Measurements from ENCODE around the gene RFX8. TPM values are rescaled to one million over a fixed set of nuclear protein-coding genes. Genes with fewer than 3 reads are reported as not detected.
A peak's percentile ranks its signal among the peaks of the same experiment; 100 is the strongest.

The RFX8 gene
- total and polyA plus RNA-seq, 10 of the 15 experiments (the other 5 are each of a cell fraction or from before 2014, with no cell fraction given), result 0.19 TPM; not detected in 9

DNA sequence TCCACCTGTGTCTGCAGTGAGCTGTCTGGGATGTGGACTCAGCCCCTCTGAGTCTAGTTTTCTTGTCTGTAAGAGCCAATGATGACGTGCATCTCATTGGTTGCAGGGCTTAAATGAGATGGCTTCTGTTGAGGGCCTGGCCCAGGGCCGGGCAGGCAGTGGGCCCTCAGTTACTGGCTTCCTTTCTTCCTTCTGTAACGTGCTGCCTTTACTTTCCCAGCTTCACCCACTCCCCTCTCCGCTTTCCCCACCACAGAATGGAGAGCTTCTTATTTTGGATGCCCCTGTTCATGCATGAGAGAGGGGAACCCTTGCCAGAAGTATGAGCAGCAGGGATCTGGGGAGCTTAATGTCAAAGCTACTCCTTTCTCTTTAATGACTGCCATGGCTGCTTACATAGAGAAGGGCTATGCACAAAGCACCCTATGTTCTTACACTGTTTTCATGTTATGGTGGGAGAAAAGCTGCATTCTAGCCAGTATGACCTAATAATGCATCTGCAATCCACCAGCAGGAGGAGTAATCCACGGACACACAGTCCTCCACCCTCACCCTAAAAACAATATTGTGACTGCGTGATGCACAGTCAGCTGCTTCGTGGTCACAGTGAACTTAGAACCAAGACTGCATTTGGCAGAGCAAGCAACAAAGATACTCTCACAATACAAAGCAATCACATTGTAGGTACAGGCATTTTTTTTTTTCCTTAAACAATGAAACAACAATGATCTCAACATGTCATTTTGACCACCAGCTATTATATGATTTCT lies 124.8 kb downstream of the RFX8 start:
- no peaks in the 10 kb centered on the region for H3K79me2 ChIP-seq (ENCODE audit: control insufficient read depth, insufficient read depth, low read length)
- RAD21 ChIA-PET (ENCODE audit: unreplicated experiment), result interaction anchor here (1.1 kb wide), 1 partner anchor 15 kb away, joined by 4 read pairs; no protein-coding TSS in a partner anchor
- no peak overlapping the region for H3K27ac ChIP-seq (ENCODE audit: control insufficient read depth, insufficient read depth)
- POLR2A ChIA-PET, result interaction anchor here (0.6 to 0.7 kb wide), 2 partner anchors 74 to 246 kb away, joined by 4 to 9 read pairs; no protein-coding TSS in a partner anchor
- H3K4me1 ChIP-seq (ENCODE audit: control insufficient read depth, insufficient read depth, low read length), result no peaks in the 10 kb centered on the region
- CTCF ChIA-PET, result interaction anchor here (0.7 to 2.5 kb wide), 8 partner anchors 8 to 860 kb away, joined by 3 to 11 read pairs (median 4); no protein-coding TSS in a partner anchor
- no peak overlapping the region for H3K4me2 ChIP-seq (ENCODE audit: control insufficient read depth, insufficient read depth)
- H3K27me3 ChIP-seq (replicated peaks in 1 of 2; ENCODE audit: control insufficient read depth in 2 of 2, insufficient read depth in 2 of 2, low read length in 1 of 2), result no peaks in the 10 kb centered on the region; a peak in 2 of 4 replicates
- H3K9me3 ChIP-seq (replicated peaks; ENCODE audit: control insufficient read depth, insufficient read depth, low read length), result no peaks in the 10 kb centered on the region
- no peaks in the 10 kb centered on the region for H3K36me3 ChIP-seq (ENCODE audit: control insufficient read depth in 2 of 2, insufficient read depth in 2 of 2, low read length in 1 of 2)
- DNase-seq (ENCODE audit: low read depth, low spot score), result no peak
- WGBS (ENCODE audit: insufficient coverage, insufficient replicate concordance, low lambda C conversion rate, missing lambda C conversion rate), result 14% methylated on average over 7 of the region's 7 CpGs
- no peak overlapping the region for H2AFZ ChIP-seq (ENCODE audit: control insufficient read depth, low read depth, low read length)
- FAIRE-seq, result no peak
- BruUV-seq (replicated peaks), result no TSS peak
- intact Hi-C loops (cut with micrococcal nuclease; ENCODE audit: unreplicated experiment), result loop anchor here (5.0 to 10.0 kb wide), 2 partner anchors 52 to 525 kb away; no protein-coding TSS in a partner anchor
- H3K4me3 ChIP-seq, result no peak overlapping the region
- in situ Hi-C loops (cut with MboI), result loop anchor here (10.0 kb wide), 1 partner anchor 475 kb away; no protein-coding TSS in a partner anchor
- no peak for TF ChIP-seq ATF7 (IDR thresholded peaks at IDR 0.05; ENCODE audit: low read depth)
- TF ChIP-seq, protein P1, sequence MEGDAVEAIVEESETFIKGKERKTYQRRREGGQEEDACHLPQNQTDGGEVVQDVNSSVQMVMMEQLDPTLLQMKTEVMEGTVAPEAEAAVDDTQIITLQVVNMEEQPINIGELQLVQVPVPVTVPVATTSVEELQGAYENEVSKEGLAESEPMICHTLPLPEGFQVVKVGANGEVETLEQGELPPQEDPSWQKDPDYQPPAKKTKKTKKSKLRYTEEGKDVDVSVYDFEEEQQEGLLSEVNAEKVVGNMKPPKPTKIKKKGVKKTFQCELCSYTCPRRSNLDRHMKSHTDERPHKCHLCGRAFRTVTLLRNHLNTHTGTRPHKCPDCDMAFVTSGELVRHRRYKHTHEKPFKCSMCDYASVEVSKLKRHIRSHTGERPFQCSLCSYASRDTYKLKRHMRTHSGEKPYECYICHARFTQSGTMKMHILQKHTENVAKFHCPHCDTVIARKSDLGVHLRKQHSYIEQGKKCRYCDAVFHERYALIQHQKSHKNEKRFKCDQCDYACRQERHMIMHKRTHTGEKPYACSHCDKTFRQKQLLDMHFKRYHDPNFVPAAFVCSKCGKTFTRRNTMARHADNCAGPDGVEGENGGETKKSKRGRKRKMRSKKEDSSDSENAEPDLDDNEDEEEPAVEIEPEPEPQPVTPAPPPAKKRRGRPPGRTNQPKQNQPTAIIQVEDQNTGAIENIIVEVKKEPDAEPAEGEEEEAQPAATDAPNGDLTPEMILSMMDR (IDR thresholded peaks at IDR 0.05 in 2 of 3, conservative IDR thresholded peaks at IDR 0.05 in 1 of 3; ENCODE audit: control insufficient read depth in 2 of 3, extremely low read depth in 1 of 3, insufficient read depth in 1 of 3, low read depth in 3 of 3, low read length in 3 of 3), result peak in 1 of 3 experiments; percentile 10; a peak in 1 of 6 replicates
- no peak overlapping the region for H3K9ac ChIP-seq (ENCODE audit: control insufficient read depth, insufficient read depth, low read length)
- H4K20me1 ChIP-seq (ENCODE audit: control insufficient read depth, insufficient read depth), result no peaks in the 10 kb centered on the region
- ATAC-seq, result peak; percentile 33; the same call in 1 of the 3 replicates
- SMC1A ChIA-PET (ENCODE audit: uncharacterized antibody, unreplicated experiment), result interaction anchor here (0.7 to 1.5 kb wide), 5 partner anchors 8 to 523 kb away, joined by 3 to 4 read pairs (median 3); no protein-coding TSS in a partner anchor

Data from GM12878 (cell line).